Rectal smooth muscle tissue (tissue), 1 donor: ENCODE results near the gene VPS52.

ENCODE experiments used
- H3K27ac ChIP-seq: one replicate; pipeline ENCODE4 v1.7.0; 2013; ENCODE audit warnings: low read depth, low read length, inconsistent platforms
- H3K27me3 ChIP-seq: one replicate; pipeline ENCODE4 v1.7.0; 2013; ENCODE audit warnings: low read length; ENCODE audit not compliant: control insufficient read depth, insufficient read depth
- H3K36me3 ChIP-seq: one replicate; pipeline ENCODE4 v1.7.0; 2013; ENCODE audit warnings: low read length; ENCODE audit not compliant: control insufficient read depth, insufficient read depth
- H3K4me1 ChIP-seq: one replicate; pipeline ENCODE4 v1.7.0; 2013; ENCODE audit warnings: low read length; ENCODE audit not compliant: control insufficient read depth, insufficient read depth
- H3K4me3 ChIP-seq: one replicate; pipeline ENCODE4 v1.7.0; 2013; ENCODE audit warnings: low read length
- H3K9ac ChIP-seq: one replicate; pipeline ENCODE4 v1.7.0; 2013; ENCODE audit warnings: low read length

Gene VPS52, protein sequence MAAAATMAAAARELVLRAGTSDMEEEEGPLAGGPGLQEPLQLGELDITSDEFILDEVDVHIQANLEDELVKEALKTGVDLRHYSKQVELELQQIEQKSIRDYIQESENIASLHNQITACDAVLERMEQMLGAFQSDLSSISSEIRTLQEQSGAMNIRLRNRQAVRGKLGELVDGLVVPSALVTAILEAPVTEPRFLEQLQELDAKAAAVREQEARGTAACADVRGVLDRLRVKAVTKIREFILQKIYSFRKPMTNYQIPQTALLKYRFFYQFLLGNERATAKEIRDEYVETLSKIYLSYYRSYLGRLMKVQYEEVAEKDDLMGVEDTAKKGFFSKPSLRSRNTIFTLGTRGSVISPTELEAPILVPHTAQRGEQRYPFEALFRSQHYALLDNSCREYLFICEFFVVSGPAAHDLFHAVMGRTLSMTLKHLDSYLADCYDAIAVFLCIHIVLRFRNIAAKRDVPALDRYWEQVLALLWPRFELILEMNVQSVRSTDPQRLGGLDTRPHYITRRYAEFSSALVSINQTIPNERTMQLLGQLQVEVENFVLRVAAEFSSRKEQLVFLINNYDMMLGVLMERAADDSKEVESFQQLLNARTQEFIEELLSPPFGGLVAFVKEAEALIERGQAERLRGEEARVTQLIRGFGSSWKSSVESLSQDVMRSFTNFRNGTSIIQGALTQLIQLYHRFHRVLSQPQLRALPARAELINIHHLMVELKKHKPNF

DNA sequence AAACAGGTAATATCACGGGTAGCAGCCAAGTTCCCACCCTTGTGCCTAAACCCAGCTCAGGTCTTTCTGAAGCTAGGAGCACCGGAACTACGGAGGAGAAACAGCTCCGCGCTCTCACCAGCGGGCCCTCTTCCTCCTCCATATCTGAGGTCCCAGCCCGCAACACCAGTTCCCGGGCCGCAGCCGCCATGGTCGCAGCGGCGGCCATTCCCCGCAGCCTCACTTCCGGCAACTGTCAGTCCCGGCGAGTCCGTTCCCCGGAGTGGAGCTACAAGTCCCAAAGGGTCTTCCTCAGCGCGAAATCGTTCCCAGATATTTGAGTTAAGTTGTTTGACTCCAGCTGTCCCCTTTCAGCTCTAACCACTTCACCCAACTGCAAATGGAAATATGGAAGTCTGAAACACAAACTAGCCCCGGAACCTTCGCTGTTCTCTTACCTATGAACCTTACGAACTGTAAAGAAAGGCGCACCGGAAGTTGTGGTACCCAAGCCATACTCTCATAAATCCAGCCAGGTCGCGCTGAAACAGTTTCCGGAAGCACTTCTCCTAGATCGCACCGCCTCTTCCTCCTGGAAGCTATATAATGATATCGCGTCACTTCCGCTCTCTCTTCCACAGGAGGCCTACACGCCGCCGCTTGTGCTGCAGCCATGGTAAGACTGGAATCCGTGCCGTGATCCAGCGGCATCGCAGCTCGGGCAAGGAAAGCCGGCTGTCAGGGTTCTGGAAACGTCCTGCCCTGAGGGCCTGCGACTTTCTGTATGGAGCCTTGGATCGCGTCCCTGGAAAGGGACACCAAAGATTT is at the start of gene VPS52, which contains the start of gene RPS18:
TSS of gene VPS52 (minus strand) at position 409 of the 807 bp plus-strand sequence. CDS start at position 208, 201 bp downstream.
TSS of gene RPS18 (plus strand) at position 608 of the 807 bp plus-strand sequence. CDS start at position 653, 45 bp downstream.
- peak within 1 kb of the TSS; percentile 96 for H3K27ac ChIP-seq
- H3K27me3 ChIP-seq = no peaks in the 10 kb centered on the region
- peaks cover 30% of the 10 kb centered on the region for H3K36me3 ChIP-seq
- peak within 1 kb of the TSS; percentile 85 for H3K9ac ChIP-seq
- peak within 1 kb of the TSS; percentile 84 for H3K4me3 ChIP-seq
- H3K4me1 ChIP-seq = peaks cover 26% of the 10 kb centered on the region

GRCh38 chr6:33321227-33321626 is 49.6 kb upstream of the VPS52 start:
- H3K4me3 ChIP-seq = peak overlapping the region; percentile 75
- H3K4me1 ChIP-seq = peaks cover 7% of the 10 kb centered on the region
- no peak overlapping the region for H3K9ac ChIP-seq
- H3K36me3 ChIP-seq = peaks cover 17% of the 10 kb centered on the region
- H3K27me3 ChIP-seq = no peaks in the 10 kb centered on the region
- no peak overlapping the region for H3K27ac ChIP-seq

- Histone ChIP-seq H3K4me1 (peaks cover 7% of the 10 kb centered on the region), H3K36me3 (peaks cover 17% of the 10 kb centered on the region), H3K9ac (no peak overlapping the region), H3K4me3 (no peak overlapping the region), H3K27me3 (no peaks in the 10 kb centered on the region), H3K27ac (no peak overlapping the region)
Observed at GRCh38 chr6:33320315-33321181, 48.9 kb upstream of the VPS52 start.

- no peak overlapping the region for H3K4me3 ChIP-seq
Observed at GRCh38 chr6:33319939-33320314, 48.3 kb upstream of the VPS52 start.

DNA sequence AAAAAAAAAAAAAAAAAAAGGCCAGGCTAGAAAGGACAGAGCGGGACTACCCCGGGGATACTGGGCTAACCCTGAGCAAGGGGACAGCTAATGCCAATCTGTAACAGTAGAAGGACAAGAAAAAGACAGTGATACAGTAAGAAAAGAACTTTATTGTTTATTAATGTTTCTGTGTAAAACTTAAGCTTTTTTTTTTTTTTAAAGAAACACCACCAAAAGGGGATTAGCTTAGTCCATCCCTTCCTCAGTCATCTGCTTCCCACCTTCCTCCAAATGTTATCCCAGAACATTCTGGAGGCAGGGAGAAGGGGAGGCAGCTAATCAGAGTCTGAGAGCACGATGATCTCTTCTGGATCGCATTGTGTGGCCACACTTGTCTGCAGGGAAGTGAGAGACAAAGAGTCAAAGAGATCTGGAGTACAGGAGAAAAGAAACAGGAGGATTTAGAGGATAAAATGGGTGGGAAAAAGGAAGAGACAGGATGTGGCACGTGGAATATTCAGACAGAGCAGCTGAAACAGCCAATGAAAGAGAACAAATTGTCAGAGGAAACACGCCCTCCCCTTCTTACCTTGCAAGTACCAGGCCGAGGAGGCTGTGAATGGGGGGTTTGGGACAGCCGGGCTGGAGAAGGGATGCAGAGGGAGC is 46.9 kb upstream of the VPS52 start:
- H3K9ac ChIP-seq = no peak overlapping the region
- H3K4me1 ChIP-seq = peaks cover 7% of the 10 kb centered on the region
- no peaks in the 10 kb centered on the region for H3K27me3 ChIP-seq
- H3K36me3 ChIP-seq = peaks cover 17% of the 10 kb centered on the region
- peak overlapping the region; percentile 87 for H3K27ac ChIP-seq
- H3K4me3 ChIP-seq = peak overlapping the region; percentile 77

More at GRCh38 chr6:33319939-33320314, 48.3 kb upstream of the VPS52 start:
- H3K27me3 ChIP-seq = no peaks in the 10 kb centered on the region
- peaks cover 7% of the 10 kb centered on the region for H3K4me1 ChIP-seq
- no peak overlapping the region for H3K27ac ChIP-seq
- H3K36me3 ChIP-seq = peaks cover 17% of the 10 kb centered on the region
- no peak overlapping the region for H3K9ac ChIP-seq

GRCh38 chr6:33317669-33318425 is 46.2 kb upstream of the VPS52 start, which contains the start of gene ZBTB22:
Gene ZBTB22, minus strand, starts transcription at chr6:33317744. Its CDS starts 828 bp downstream, at chr6:33316916.
- H3K4me3 ChIP-seq = peak within 1 kb of the TSS; percentile 77
- no peak within 1 kb of the TSS for H3K9ac ChIP-seq
- no peaks in the 10 kb centered on the region for H3K27me3 ChIP-seq
- H3K4me1 ChIP-seq = peaks cover 10% of the 10 kb centered on the region
- H3K27ac ChIP-seq = peak within 1 kb of the TSS; percentile 87
- H3K36me3 ChIP-seq = peaks cover 17% of the 10 kb centered on the region

DNA sequence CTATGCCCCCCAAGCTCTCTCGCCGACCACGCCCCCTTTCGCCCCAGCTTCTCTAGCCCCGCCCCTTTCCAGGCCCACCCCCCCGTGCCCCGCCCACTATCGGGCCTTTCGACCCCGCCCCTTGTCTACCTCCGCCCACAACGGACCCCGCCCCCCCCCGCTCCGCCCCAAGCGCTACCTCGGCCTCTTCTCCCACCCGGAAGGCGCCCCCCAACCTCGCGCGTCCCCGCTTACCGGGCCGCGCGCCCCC is 45.7 kb upstream of the VPS52 start:
- Histone ChIP-seq H3K9ac (no peak overlapping the region), H3K27ac (peak overlapping the region; percentile 87), H3K4me1 (peaks cover 13% of the 10 kb centered on the region)

DNA sequence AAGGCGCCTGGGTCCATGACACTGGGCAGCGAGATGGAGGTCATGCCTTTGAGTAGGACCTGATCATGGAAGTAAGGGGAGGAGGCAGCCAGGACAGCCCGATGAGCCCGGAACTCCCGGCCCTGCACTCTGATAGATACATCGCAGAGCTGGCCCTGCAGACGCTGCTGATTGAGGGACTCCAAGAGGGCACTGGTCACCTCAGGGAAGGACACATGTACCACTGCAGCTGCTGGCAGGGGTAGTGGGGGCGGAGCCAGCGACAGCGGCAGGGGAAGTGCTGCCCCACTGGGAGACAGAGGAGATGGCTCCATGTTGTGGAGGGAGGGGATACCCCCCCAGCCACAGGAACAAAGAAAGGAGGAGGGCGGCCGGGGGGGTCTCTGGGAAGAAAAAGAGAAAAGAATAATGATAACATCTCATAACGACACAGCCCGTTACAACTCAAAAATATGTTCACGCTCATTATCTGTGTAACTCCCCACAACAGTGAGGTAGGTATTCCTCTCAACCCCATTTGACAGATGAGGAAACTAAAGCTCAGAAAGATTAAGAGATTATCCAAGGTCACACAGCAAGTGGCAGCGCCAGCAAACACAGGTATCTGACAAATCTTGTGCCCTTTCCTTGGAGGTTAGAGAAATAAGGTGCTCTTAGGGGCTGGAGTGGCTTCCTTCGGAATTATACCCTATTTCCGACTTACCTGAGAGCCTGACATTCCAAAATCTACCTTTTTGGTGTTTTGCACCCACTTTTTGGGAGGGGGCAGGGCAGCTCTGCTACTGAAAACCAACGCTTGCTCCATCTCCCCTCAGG is 45.1 kb upstream of the VPS52 start:
- H3K27me3 ChIP-seq = no peaks in the 10 kb centered on the region
- H3K27ac ChIP-seq = no peak overlapping the region
- peaks cover 14% of the 10 kb centered on the region for H3K4me1 ChIP-seq
- H3K4me3 ChIP-seq = peak overlapping the region; percentile 56
- peaks cover 17% of the 10 kb centered on the region for H3K36me3 ChIP-seq
- no peak overlapping the region for H3K9ac ChIP-seq

More for the DNA sequence above, 45.7 kb upstream of the VPS52 start:
- peak overlapping the region; percentile 56 for H3K4me3 ChIP-seq
- peaks cover 17% of the 10 kb centered on the region for H3K36me3 ChIP-seq
- no peaks in the 10 kb centered on the region for H3K27me3 ChIP-seq

- Histone ChIP-seq H3K4me3 (no peak overlapping the region), H3K4me1 (peaks cover 15% of the 10 kb centered on the region), H3K27me3 (no peaks in the 10 kb centered on the region), H3K9ac (no peak overlapping the region), H3K27ac (no peak overlapping the region), H3K36me3 (peaks cover 17% of the 10 kb centered on the region)
Observed at GRCh38 chr6:33315793-33316602, 44.3 kb upstream of the VPS52 start.
